CD4-positive, CD25-positive, alpha-beta regulatory T cell (primary cell): Measurements from ENCODE around the gene CA5A. TPM values are rescaled to one million over a fixed set of nuclear protein-coding genes. Genes with fewer than 3 reads are reported as not detected.
"Not testable (repeated sequence)": the region's sequence is repeated elsewhere in the genome, so short reads cannot be mapped to it uniquely, and the experiment has no call there.

Experiments
- ATAC-seq, 2 donors: fragments of 150-1000 bp; cut with Tn5 transposase; one replicate each; pipeline ENCODE4 v1.10.0; 2021; ENCODE audit warnings: low read depth in 2 of 2, moderate number of reproducible peaks in 2 of 2, moderate library complexity in 1 of 2
- DNase-seq, 3 donors: peaks; one replicate each; pipeline versions ENCODE4 v3.0.0 to v3.0.0-alpha.2; 2012 to 2022; ENCODE audit warnings: mixed read lengths in 1 of 3
- H3K27ac ChIP-seq: one replicate; pipeline ENCODE4 v1.7.0; 2013; ENCODE audit warnings: mild to moderate bottlenecking, low read length; ENCODE audit not compliant: insufficient read depth, poor library complexity, severe bottlenecking
- H3K27me3 ChIP-seq: one replicate; pipeline ENCODE4 v1.7.0; 2013; ENCODE audit warnings: low read length; ENCODE audit not compliant: control insufficient read depth, insufficient read depth
- H3K36me3 ChIP-seq: one replicate; pipeline ENCODE4 v1.7.0; 2013; ENCODE audit warnings: mild to moderate bottlenecking, low read length, moderate library complexity; ENCODE audit not compliant: control insufficient read depth, insufficient read depth
- H3K4me1 ChIP-seq: 2 replicates; pipeline ENCODE4 v1.7.0; 2013; ENCODE audit warnings: mild to moderate bottlenecking, low read length; ENCODE audit not compliant: insufficient read depth, control insufficient read depth, poor library complexity, severe bottlenecking
- H3K4me3 ChIP-seq: one replicate; pipeline ENCODE4 v1.7.0; 2013; ENCODE audit warnings: low read depth, mild to moderate bottlenecking, low read length, moderate library complexity
- H3K9me3 ChIP-seq, 2 experiments: 1 replicate in 1 of 2; 2 replicates in 1 of 2; pipeline ENCODE4 v1.7.0; 2013; ENCODE audit warnings: low read length in 2 of 2, mild to moderate bottlenecking in 1 of 2, moderate library complexity in 1 of 2; ENCODE audit not compliant: control insufficient read depth in 2 of 2
- H3K27ac Mint-ChIP-seq, 3 donors: one replicate each; pipeline ENCODE4 v1.8.0; 2020 to 2022; ENCODE audit warnings: mild to moderate bottlenecking in 3 of 3, mixed read lengths in 3 of 3, moderate library complexity in 2 of 3
- H3K27me3 Mint-ChIP-seq: one replicate; pipeline ENCODE4 v1.8.0; 2022; ENCODE audit warnings: mild to moderate bottlenecking, mixed read lengths
- H3K36me3 Mint-ChIP-seq: one replicate; pipeline ENCODE4 v1.8.0; 2020; ENCODE audit warnings: mixed read lengths
- H3K4me1 Mint-ChIP-seq, 4 donors: one replicate each; pipeline ENCODE4 v1.8.0; 2020 to 2022; ENCODE audit warnings: mixed read lengths in 4 of 4, mild to moderate bottlenecking in 1 of 4
- H3K4me3 Mint-ChIP-seq, 4 donors: one replicate each; pipeline ENCODE4 v1.8.0; 2020 to 2022; ENCODE audit warnings: mild to moderate bottlenecking in 4 of 4, mixed read lengths in 4 of 4, moderate library complexity in 3 of 4
- H3K9me3 Mint-ChIP-seq, 7 donors: one replicate each; pipeline ENCODE4 v1.8.0; 2020 to 2022; ENCODE audit warnings: mixed read lengths in 7 of 7, mild to moderate bottlenecking in 3 of 7, moderate library complexity in 2 of 7
- polyA plus RNA-seq, 4 donors: library from polyadenylated mRNA; unstranded; fragments of 300-500 nt; fragmentation: Illumina TruSeq; gene quantifications; one replicate each; pipeline ENCODE4 v1.2.3, GENCODE V29; 2021
- total RNA-seq: library from RNA; stranded (reverse); gene quantifications from one replicate; pipeline ENCODE4 v1.2.3, GENCODE V29; 2022

Gene CA5A
- total and polyA plus RNA-seq, 5 donors from 2014 or later, result not detected

- Histone ChIP-seq H3K4me3 (peak overlapping the region; percentile 26), H3K4me1 (peaks cover 50% of the 10 kb centered on the region)
- Mint-ChIP-seq H3K4me1 (peaks cover 0 to 72% (median 31%) of the 10 kb centered on the region in 4 donors), H3K36me3 (peaks cover 11% of the 10 kb centered on the region), H3K27ac (peak overlapping the region in 2 of 3 donors; percentile 42 to 48), H3K4me3 (peak overlapping the region in 3 of 4 donors; percentile 26 to 77 (median 39))
- H3K36me3 ChIP-seq, H3K27me3 Mint-ChIP-seq, H3K27ac ChIP-seq, ATAC-seq, H3K9me3 ChIP-seq, H3K9me3 Mint-ChIP-seq, H3K27me3 ChIP-seq, DNase-seq: not testable (repeated sequence)
Measured at GRCh38 chr16:87863327-87863635, 73.0 kb downstream of the CA5A start.

- peak overlapping the region in 1 of 4 donors; percentile 77 for H3K4me3 Mint-ChIP-seq
- not testable (repeated sequence) for H3K9me3 Mint-ChIP-seq, DNase-seq, H3K4me3 ChIP-seq, H3K27me3 Mint-ChIP-seq, H3K36me3 ChIP-seq, H3K27me3 ChIP-seq, H3K9me3 ChIP-seq, ATAC-seq, H3K27ac ChIP-seq, H3K27ac Mint-ChIP-seq
- peaks cover 54% of the 10 kb centered on the region for H3K4me1 ChIP-seq
- peaks cover 11% of the 10 kb centered on the region for H3K36me3 Mint-ChIP-seq
- H3K4me1 Mint-ChIP-seq, result peaks cover 0 to 74% (median 30%) of the 10 kb centered on the region in 4 donors
Measured at GRCh38 chr16:87862597-87863326, 73.6 kb downstream of the CA5A start.

DNA sequence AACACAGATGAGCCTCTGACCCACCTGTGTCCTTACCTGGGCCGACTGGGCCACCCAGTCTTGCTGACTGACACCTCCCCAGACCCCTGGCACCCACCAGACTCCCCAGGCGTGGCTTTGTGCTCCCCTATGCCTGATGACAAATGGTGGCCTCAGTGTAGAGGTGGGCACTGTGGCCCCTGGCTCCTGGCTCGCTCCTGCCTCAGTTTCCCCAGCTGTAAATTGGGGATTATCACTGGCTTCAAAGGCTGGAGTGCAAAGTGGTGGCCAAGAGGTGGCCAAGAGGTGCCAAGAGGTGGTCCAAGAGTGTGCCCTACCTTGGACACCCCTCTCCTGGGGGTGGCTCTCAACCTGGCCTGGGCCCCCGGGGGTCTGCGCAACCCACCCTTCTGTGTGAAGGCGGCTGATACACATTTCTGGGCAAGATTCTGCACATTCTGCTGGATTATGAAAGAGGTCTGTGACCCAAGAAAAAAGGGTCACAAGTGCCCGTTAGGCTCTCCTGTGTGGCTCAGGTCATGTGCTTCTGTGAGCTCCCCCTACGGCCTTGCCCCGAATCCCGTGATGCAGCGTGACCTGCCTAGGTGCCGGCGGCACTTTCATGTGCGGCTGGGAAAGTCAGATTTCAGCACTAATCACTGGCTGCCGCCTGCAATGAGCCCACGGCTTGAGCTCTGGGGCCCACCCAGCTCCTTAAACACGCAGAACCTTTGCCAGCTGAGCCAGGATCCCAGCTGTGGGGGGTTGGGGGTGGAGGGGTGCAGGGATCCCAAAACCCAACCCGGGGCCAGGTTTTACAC, 74.8 kb downstream of the CA5A start:
- H3K4me3 Mint-ChIP-seq, result peak overlapping the region in 1 of 4 donors; percentile 10

DNA sequence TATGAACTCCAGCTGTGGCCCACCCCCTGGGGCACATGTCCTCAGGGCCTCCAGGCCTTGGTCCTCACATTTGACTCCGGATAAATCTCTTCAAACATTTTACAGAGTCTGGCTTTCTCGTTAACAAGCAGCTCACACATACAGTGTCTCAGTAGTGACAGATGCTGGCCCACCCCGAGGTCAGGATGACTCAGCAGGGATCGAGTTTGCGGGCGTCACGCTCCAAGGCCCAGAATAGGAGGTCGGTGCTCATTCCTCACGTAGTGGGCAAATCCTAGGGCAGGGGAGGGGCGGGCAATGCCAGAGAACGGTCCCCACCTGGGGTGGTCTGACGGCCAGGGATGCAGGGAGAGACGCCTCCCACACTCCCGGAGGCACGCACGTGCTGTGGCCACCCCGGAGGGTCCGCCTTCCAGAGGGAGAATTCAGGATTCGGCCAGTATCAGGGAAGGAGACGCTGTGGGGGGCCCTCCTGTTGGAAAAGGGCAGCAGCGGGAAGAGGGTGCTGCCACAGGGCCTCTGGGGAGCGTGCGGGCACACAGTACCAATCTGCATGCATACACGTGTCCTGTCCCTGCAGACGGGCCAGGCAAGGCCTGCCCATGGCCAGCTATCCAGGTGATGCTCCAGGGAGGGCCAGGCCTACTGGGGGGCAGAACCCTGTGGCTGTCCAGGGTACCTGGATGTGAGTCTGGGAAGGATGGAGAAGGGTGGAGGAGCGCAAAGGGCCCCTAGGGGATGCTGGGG, 75.6 kb downstream of the CA5A start:
- H3K4me3 Mint-ChIP-seq, result peak overlapping the region; percentile 50 to 90 (median 72)
- no peaks in the 10 kb centered on the region for H3K27me3 Mint-ChIP-seq
- Histone ChIP-seq H3K4me1 (peaks cover 60% of the 10 kb centered on the region), H3K36me3 (no peaks in the 10 kb centered on the region), H3K27ac (peak overlapping the region; percentile 51), H3K4me3 (no peak overlapping the region), H3K9me3 (no peaks in the 10 kb centered on the region), H3K27me3 (no peaks in the 10 kb centered on the region)
- H3K27ac Mint-ChIP-seq, result peak overlapping the region; percentile 89 to 90 (median 89)
- ATAC-seq, result no peak
- no peaks in the 10 kb centered on the region for H3K9me3 Mint-ChIP-seq
- no peak for DNase-seq
- H3K4me1 Mint-ChIP-seq, result peaks cover 0 to 73% (median 28%) of the 10 kb centered on the region in 4 donors
- peaks cover 11% of the 10 kb centered on the region for H3K36me3 Mint-ChIP-seq

More for the DNA sequence above, 74.8 kb downstream of the CA5A start:
- H3K4me3 ChIP-seq, H3K9me3 ChIP-seq, H3K9me3 Mint-ChIP-seq, H3K27ac Mint-ChIP-seq, H3K27me3 ChIP-seq, DNase-seq, H3K36me3 ChIP-seq, H3K27me3 Mint-ChIP-seq, ATAC-seq: not testable (repeated sequence)
- Mint-ChIP-seq H3K36me3 (peaks cover 11% of the 10 kb centered on the region), H3K4me1 (peaks cover 0 to 75% (median 30%) of the 10 kb centered on the region in 4 donors)
- peak overlapping the region; percentile 51 for H3K27ac ChIP-seq
- H3K4me1 ChIP-seq, result peaks cover 54% of the 10 kb centered on the region

DNA sequence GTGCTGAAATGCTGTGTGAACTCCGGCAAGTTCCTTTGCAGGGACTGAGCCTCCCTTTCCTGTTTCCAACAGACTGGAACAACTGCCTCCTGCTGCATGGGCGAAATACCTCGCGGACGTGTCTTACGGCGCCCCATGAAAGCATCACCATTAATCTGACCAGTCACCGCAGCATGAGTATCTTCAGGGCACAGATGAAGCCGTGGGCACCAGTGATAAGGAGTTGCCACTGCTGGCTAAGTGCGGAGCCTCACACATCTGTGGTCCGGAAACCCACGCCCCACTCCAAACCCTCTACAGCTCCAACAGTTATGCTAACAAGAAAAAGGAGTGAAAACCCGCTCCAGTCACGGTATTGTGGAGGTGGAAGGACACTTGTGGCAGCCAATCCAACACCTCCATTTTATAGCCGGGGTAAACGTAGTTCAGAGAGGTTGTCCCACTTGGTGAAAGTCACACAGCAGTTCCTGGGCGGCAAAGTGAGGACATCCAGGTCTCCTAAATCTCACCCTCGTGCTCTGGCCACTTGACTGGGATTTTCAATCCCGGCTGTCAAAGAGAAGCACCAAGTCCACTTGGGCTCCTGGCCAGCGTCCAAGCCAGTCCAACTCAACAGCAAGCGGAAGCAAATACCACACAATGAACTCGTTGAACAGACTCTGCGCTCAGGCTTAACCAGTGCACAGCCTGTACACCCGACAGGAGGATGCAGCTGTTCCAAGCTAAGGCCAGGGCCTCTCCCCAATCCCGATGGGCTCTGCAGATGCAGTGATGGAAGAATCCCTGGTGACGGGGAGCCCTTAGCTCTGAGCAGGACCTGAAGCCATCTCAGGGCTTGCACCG, 78.0 kb downstream of the CA5A start:
- Histone ChIP-seq H3K4me1 (peaks cover 67% of the 10 kb centered on the region), H3K27ac (peak overlapping the region; percentile 5)
- H3K27ac Mint-ChIP-seq, result peak overlapping the region; percentile 59 to 93 (median 87)
- H3K36me3 ChIP-seq, H3K9me3 ChIP-seq, H3K27me3 Mint-ChIP-seq, H3K4me3 ChIP-seq, DNase-seq, H3K9me3 Mint-ChIP-seq, H3K27me3 ChIP-seq, ATAC-seq: not testable (repeated sequence)
- H3K4me3 Mint-ChIP-seq, result peak overlapping the region in 3 of 4 donors; percentile 15 to 74 (median 28)
- peaks cover 0 to 73% (median 23%) of the 10 kb centered on the region in 4 donors for H3K4me1 Mint-ChIP-seq
- H3K36me3 Mint-ChIP-seq, result peaks cover 11% of the 10 kb centered on the region

- Mint-ChIP-seq H3K4me1 (peaks cover 0 to 76% (median 27%) of the 10 kb centered on the region in 4 donors), H3K4me3 (peak overlapping the region; percentile 77 to 93 (median 88)), H3K9me3 (no peaks in the 10 kb centered on the region), H3K27me3 (no peaks in the 10 kb centered on the region), H3K36me3 (peaks cover 11% of the 10 kb centered on the region), H3K27ac (peak overlapping the region; percentile 87 to 95 (median 89))
- Histone ChIP-seq H3K36me3 (no peaks in the 10 kb centered on the region), H3K27ac (peak overlapping the region; percentile 75), H3K9me3 (no peaks in the 10 kb centered on the region), H3K4me3 (no peak overlapping the region), H3K4me1 (peaks cover 66% of the 10 kb centered on the region), H3K27me3 (no peaks in the 10 kb centered on the region)
- DNase-seq, result peak in 1 of 3 donors; percentile 26
- ATAC-seq, result peak in 1 of 2 donors; percentile 3
Measured at GRCh38 chr16:87856791-87857228, 79.5 kb downstream of the CA5A start.
